ENCODE measurements around the gene PDGFD. TPM values are rescaled to one million over a fixed set of nuclear protein-coding genes. Genes with fewer than 3 reads are reported as not detected.

Gene PDGFD
- total RNA-seq: 4.3 and 7.1 TPM in 2 replicates

GRCh38 chr11:104164028-104164520 is at the start of gene PDGFD:
TSS of gene PDGFD (minus strand) at chr11:104164147.

GRCh38 chr11:104036588-104036987 is 127.4 kb downstream of the PDGFD start, which contains the start of gene DDI1:
TSS of gene DDI1 (plus strand) at chr11:104036640. CDS start at chr11:104036823, 183 bp downstream.

Other genes starting within 250 kb of the PDGFD start
- not detected in 2 replicates for gene DDI1, start 127.5 kb downstream of the PDGFD start, total RNA-seq

Data from myometrial cell (primary cell).